Neural crest cell (in vitro differentiated cells): Measurements from ENCODE around the gene TEAD1. TPM values are rescaled to one million over a fixed set of nuclear protein-coding genes. Genes with fewer than 3 reads are reported as not detected.

Experiments
- DNase-seq: peaks from one replicate; pipeline ENCODE4 v3.0.0; 2021; ENCODE audit warnings: low read depth, mixed read lengths, low spot score
- H3K27ac Mint-ChIP-seq: one replicate; pipeline ENCODE4 v1.8.0; 2021; ENCODE audit warnings: mild to moderate bottlenecking, mixed read lengths; ENCODE audit not compliant: unreplicated experiment
- H3K27me3 Mint-ChIP-seq: 2 replicates; pipeline ENCODE4 v1.8.0; 2021; ENCODE audit warnings: low read depth, mild to moderate bottlenecking, mixed read lengths
- H3K36me3 Mint-ChIP-seq: 2 replicates; pipeline ENCODE4 v1.8.0; 2021; ENCODE audit warnings: low read depth, mild to moderate bottlenecking, mixed read lengths
- H3K4me1 Mint-ChIP-seq: 2 replicates; pipeline ENCODE4 v1.8.0; 2021; ENCODE audit warnings: mixed read lengths
- H3K4me3 Mint-ChIP-seq: one replicate; pipeline ENCODE4 v1.8.0; 2021; ENCODE audit warnings: mild to moderate bottlenecking, mixed read lengths
- H3K9me3 Mint-ChIP-seq: 2 replicates; pipeline ENCODE4 v1.8.0; 2021; ENCODE audit warnings: mixed read lengths
- total RNA-seq: library from RNA; stranded (reverse); gene quantifications from 2 replicates; pipeline ENCODE4 v1.2.1, GENCODE V29; 2021
- TF ChIP-seq, protein P1 (sequence below): fragments of 200-600 bp; sonication (generic); conservative IDR thresholded peaks from 2 replicates; pipeline ENCODE4 v1.5.0; 2021; ENCODE audit warnings: antibody characterized with exemption, mild to moderate bottlenecking

TEAD1 gene
- total RNA-seq, 1 donor from 2014 or later = 84.1 TPM

DNA sequence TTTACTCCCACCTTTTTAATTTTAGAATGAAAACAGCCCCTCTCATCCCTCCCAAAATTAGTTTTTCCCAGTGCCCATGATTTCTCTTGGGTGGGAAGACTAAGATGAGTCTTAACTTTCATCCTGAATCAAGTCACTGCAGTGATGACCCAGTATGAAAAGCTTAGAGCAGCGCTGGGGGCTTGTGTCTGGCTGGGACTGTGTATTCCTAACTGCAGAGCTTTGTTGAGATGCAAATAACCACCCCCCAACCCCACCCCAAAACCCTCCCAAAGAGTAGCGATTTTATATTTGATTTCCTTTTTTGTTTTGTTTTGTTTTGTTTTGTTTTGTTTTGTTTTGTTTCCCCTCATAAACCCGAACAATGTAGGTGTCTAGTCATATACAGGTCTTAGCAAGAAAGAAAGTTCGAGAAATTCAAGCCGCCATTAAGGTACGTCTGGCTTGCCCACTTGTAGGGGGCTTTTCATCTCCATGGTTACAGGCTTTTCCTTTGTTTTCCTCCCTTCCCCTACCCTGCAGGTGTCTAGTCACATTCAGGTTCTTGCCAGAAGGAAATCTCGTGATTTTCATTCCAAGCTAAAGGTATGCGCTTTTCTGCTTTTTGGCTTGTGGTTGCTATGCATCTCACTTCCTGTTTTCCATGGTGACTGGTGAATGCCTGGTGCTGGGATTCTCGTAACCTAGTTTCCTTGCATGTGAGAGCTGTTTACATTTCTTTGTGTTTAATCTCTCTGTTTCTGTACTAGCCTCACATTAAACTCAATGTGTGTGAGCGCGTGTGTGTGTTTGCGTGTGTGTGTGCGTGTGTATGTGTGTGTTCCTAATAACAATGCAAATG lies 190.3 kb downstream of the TEAD1 start:
- Mint-ChIP-seq H3K9me3 (no peaks in the 10 kb centered on the region), H3K4me3 (peak overlapping the region; percentile 56), H3K27me3 (no peaks in the 10 kb centered on the region), H3K27ac (peak overlapping the region; percentile 94), H3K4me1 (peaks cover 68% of the 10 kb centered on the region), H3K36me3 (peaks cover 3% of the 10 kb centered on the region)
- DNase-seq = no peak
- TF ChIP-seq, protein P1, sequence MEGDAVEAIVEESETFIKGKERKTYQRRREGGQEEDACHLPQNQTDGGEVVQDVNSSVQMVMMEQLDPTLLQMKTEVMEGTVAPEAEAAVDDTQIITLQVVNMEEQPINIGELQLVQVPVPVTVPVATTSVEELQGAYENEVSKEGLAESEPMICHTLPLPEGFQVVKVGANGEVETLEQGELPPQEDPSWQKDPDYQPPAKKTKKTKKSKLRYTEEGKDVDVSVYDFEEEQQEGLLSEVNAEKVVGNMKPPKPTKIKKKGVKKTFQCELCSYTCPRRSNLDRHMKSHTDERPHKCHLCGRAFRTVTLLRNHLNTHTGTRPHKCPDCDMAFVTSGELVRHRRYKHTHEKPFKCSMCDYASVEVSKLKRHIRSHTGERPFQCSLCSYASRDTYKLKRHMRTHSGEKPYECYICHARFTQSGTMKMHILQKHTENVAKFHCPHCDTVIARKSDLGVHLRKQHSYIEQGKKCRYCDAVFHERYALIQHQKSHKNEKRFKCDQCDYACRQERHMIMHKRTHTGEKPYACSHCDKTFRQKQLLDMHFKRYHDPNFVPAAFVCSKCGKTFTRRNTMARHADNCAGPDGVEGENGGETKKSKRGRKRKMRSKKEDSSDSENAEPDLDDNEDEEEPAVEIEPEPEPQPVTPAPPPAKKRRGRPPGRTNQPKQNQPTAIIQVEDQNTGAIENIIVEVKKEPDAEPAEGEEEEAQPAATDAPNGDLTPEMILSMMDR = no peak

DNA sequence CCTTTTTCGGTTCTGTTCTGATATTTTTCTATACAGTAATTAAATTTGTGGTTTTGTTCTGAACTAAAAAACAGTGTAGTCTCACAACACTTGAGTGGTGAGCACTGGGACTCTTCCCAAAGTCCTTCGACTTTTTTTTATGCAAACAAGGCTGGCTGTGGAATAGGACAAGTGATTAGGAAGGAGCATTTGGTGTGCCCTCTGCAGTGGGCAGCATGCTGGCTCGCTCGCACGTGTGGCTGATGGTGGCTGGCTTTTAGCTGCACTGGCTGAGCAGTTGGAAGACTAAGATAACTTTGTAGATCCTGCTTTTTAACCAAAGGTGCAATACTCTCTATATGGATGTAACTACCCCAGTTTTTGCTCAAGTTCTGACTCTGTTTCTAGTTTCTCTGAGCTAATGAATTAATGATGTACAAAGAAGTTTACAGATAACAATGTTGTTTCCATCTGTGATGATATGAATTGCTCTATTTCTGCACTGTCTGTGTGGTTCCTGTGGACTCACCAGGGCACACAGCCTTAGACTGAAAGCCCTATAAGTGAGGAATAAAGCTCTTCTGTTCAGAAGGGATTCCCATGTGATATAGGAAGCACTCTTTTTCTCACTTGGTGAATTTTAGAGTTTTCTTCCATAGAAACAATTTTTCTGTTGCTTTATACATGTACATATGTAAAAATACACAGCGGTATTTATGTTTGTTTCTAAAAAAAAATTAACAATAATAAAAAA lies 191.8 kb downstream of the TEAD1 start:
- Mint-ChIP-seq H3K27ac (peak overlapping the region; percentile 93), H3K36me3 (peaks cover 6% of the 10 kb centered on the region), H3K27me3 (no peaks in the 10 kb centered on the region), H3K4me1 (peaks cover 63% of the 10 kb centered on the region), H3K9me3 (no peaks in the 10 kb centered on the region), H3K4me3 (peak overlapping the region; percentile 56)
- TF ChIP-seq, protein P1 = no peak
- DNase-seq = no peak

DNA sequence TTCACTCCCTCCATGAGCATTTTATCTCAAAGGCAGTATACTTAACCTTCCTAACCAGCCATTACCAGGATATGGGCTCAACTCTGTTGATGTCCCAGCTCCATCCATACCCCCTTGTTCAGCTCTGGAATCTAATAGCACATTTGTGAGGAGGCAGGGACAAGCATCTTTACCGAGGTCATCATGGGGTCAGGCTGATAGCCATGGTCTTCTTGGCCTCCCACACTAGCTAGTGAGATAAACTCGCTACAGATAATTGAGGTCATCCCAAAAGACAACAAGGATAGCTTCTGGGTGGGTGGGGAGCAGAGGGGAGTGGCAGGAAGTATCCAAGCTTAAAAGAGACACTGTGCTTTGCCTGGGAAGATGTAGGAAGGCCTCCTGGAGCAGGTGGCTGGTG lies 193.3 kb downstream of the TEAD1 start:
- Mint-ChIP-seq H3K27ac (no peak overlapping the region), H3K36me3 (peaks cover 16% of the 10 kb centered on the region), H3K4me1 (peaks cover 68% of the 10 kb centered on the region), H3K4me3 (no peak overlapping the region), H3K9me3 (no peaks in the 10 kb centered on the region), H3K27me3 (no peaks in the 10 kb centered on the region)
- TF ChIP-seq, protein P1 = no peak
- no peak for DNase-seq

DNA sequence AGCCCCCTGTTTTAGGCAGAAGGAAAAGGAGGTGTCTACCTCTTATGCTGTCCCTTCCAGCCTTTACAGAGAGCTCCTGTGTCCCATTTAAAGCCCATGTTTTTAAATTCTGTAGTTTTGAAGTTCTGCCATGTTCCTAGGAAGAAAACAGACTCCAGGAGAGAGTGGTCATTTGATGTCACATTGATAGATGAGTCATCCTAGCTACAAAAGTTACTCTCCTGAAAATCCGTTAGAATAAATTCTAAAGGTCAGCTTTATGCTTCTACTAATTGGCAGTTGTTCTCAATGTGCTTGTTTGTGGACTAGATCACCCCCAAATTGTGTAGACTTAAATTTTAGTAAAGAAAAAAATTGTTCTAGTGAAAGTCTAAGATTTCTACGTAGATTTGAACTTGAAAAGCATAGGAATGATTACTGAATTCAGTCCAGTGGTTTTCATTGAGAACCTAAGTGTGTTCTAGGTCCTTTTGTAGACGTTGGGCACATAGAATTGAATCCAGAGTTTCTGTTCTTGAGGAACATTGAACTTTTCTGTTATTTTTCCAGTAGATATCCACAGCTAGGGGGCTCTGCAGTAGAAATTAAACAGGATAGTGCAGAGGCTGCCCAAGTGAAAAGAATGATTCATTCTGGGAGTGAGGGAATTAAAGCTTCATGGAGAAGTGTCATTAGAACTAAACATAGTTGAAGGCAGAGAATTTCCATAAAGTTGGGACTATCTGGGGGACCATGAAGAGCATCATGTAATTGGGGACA lies 194.3 kb downstream of the TEAD1 start:
- no peak overlapping the region for H3K27ac Mint-ChIP-seq
- no peak overlapping the region for H3K4me3 Mint-ChIP-seq
- no peaks in the 10 kb centered on the region for H3K9me3 Mint-ChIP-seq
- DNase-seq = no peak
- TF ChIP-seq, protein P1 = no peak
- H3K4me1 Mint-ChIP-seq = peaks cover 60% of the 10 kb centered on the region
- H3K27me3 Mint-ChIP-seq = no peaks in the 10 kb centered on the region
- H3K36me3 Mint-ChIP-seq = peaks cover 16% of the 10 kb centered on the region

DNA sequence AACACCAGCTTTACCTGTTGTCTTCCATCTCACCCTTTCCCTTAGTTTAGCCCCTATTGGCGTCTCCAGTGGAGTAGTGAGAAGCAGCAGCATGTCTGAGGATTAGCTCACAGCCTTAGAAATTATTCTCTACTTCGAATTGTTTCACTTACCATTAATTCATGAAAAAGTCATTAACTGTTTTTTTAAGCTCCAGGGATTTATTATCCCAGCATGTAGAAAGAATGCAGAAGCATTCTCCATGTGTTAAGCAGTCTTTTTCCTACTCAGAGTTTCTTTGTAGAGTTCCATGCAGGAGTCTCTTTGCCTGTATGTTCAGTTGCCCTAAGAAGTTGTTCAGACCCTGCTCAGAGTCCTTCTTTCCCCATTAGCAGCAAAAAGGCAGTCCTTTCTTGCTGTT lies 197.0 kb downstream of the TEAD1 start:
- TF ChIP-seq, protein P1 = no peak
- DNase-seq = no peak
- Mint-ChIP-seq H3K36me3 (peaks cover 16% of the 10 kb centered on the region), H3K4me1 (peaks cover 36% of the 10 kb centered on the region), H3K27ac (no peak overlapping the region), H3K9me3 (no peaks in the 10 kb centered on the region), H3K4me3 (no peak overlapping the region), H3K27me3 (no peaks in the 10 kb centered on the region)
